C4-2B (cell line): Measurements from ENCODE around the gene SELENOW.
"Not testable (repeated sequence)": the region's sequence is repeated elsewhere in the genome, so short reads cannot be mapped to it uniquely, and the experiment has no call there.

Experiments
- ZFX ChIP-seq: fragments of 450-650 bp; IDR thresholded peaks from 2 replicates; pipeline ENCODE4 v1.6.1; 2017
- TF ChIP-seq, protein P1 (sequence below): fragments of 450-650 bp; conservative IDR thresholded peaks from 2 replicates; pipeline ENCODE4 v1.5.1; 2017; ENCODE audit warnings: mild to moderate bottlenecking

GRCh38 chr19:47787307-47787706, 8.8 kb downstream of the SELENOW start:
- TF ChIP-seq, protein P1, sequence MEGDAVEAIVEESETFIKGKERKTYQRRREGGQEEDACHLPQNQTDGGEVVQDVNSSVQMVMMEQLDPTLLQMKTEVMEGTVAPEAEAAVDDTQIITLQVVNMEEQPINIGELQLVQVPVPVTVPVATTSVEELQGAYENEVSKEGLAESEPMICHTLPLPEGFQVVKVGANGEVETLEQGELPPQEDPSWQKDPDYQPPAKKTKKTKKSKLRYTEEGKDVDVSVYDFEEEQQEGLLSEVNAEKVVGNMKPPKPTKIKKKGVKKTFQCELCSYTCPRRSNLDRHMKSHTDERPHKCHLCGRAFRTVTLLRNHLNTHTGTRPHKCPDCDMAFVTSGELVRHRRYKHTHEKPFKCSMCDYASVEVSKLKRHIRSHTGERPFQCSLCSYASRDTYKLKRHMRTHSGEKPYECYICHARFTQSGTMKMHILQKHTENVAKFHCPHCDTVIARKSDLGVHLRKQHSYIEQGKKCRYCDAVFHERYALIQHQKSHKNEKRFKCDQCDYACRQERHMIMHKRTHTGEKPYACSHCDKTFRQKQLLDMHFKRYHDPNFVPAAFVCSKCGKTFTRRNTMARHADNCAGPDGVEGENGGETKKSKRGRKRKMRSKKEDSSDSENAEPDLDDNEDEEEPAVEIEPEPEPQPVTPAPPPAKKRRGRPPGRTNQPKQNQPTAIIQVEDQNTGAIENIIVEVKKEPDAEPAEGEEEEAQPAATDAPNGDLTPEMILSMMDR: not testable (repeated sequence)
- not testable (repeated sequence) for TF ChIP-seq ZFX
